Mammary epithelial cell (primary cell): ENCODE results near the gene TTBK2.

ENCODE experiments used
- EZH2 ChIP-seq: IDR thresholded peaks from 2 replicates; pipeline ENCODE4 v1.6.1; 2012; ENCODE audit warnings: low read length, inconsistent platforms, borderline replicate concordance
- TF ChIP-seq, protein P1 (sequence below), 2 donors: IDR thresholded peaks in 1 of 2; conservative IDR thresholded peaks in 1 of 2; 2 replicates each; pipeline ENCODE4 v1.5.1; 2011 to 2012; ENCODE audit warnings: inconsistent platforms in 2 of 2, low read length in 2 of 2, mild to moderate bottlenecking in 2 of 2, control low read depth in 1 of 2, low read depth in 1 of 2; ENCODE audit not compliant: insufficient read depth in 1 of 2; ENCODE audit errors: extremely low read depth in 1 of 2

DNA sequence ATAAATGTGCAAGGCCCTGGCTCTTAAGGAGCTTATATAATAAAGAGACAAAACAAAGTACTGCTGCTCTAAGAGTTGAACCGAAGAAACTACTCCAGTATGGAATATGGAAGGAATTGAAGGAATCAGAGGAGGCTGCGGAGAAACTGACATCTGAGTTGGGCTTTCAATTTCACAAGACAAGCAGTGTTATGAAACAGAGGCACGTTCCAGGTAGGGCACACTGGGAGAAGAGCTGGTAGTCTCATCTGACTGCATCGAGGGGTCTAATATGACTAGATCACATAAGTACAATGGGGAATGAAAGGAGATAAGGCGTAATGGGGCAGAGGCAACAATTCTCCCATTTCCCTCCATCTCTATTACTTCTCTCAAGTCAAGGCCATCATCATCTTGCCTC is 115.3 kb downstream of the TTBK2 start:
- no peak for TF ChIP-seq EZH2
- TF ChIP-seq, protein P1, sequence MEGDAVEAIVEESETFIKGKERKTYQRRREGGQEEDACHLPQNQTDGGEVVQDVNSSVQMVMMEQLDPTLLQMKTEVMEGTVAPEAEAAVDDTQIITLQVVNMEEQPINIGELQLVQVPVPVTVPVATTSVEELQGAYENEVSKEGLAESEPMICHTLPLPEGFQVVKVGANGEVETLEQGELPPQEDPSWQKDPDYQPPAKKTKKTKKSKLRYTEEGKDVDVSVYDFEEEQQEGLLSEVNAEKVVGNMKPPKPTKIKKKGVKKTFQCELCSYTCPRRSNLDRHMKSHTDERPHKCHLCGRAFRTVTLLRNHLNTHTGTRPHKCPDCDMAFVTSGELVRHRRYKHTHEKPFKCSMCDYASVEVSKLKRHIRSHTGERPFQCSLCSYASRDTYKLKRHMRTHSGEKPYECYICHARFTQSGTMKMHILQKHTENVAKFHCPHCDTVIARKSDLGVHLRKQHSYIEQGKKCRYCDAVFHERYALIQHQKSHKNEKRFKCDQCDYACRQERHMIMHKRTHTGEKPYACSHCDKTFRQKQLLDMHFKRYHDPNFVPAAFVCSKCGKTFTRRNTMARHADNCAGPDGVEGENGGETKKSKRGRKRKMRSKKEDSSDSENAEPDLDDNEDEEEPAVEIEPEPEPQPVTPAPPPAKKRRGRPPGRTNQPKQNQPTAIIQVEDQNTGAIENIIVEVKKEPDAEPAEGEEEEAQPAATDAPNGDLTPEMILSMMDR (conservative IDR thresholded peaks at IDR 0.05 in 1 of 2, IDR thresholded peaks at IDR 0.05 in 1 of 2; ENCODE audit: extremely low read depth in 1 of 2, insufficient read depth in 1 of 2, low read depth in 1 of 2, low read length in 2 of 2): no peak
